Measurements from ENCODE around the gene AFP.

GRCh38 chr4:73419106-73420038 is 16.6 kb upstream of the AFP start:
- TF ChIP-seq CTCF (conservative IDR thresholded peaks at IDR 0.05; ENCODE audit: low read depth, low read length) (no peak), EZH2 (IDR thresholded peaks at IDR 0.05; ENCODE audit: low read length, unreplicated experiment) (no peak)

Data from PC-3 (cell line).